ENCODE data around the gene ZNF768. TPM values are rescaled to one million over a fixed set of nuclear protein-coding genes. Genes with fewer than 3 reads are reported as not detected.

The ZNF768 gene
- total RNA-seq, 1 donor from 2014 or later, result 37.1 TPM

- H3K27ac Mint-ChIP-seq (ENCODE audit: unreplicated experiment), result no peak overlapping the region
- H3K4me1 Mint-ChIP-seq (ENCODE audit: unreplicated experiment), result no peaks in the 10 kb centered on the region
- H3K27me3 Mint-ChIP-seq (ENCODE audit: unreplicated experiment), result peaks cover 34% of the 10 kb centered on the region
- no peak for DNase-seq (ENCODE audit: extremely low spot score, unreplicated experiment)
- no peak for TF ChIP-seq CTCF (IDR thresholded peaks at IDR 0.05)
- H3K9me3 Mint-ChIP-seq (ENCODE audit: unreplicated experiment), result no peaks in the 10 kb centered on the region
- no peaks in the 10 kb centered on the region for H3K36me3 Mint-ChIP-seq (ENCODE audit: unreplicated experiment)
- no peak overlapping the region for H3K4me3 Mint-ChIP-seq (ENCODE audit: unreplicated experiment)
Observed at GRCh38 chr16:30476991-30477390, 49.4 kb downstream of the ZNF768 start.

GRCh38 chr16:30474684-30475083 is 51.7 kb downstream of the ZNF768 start:
- Mint-ChIP-seq H3K27ac (ENCODE audit: unreplicated experiment) (no peak overlapping the region), H3K4me3 (ENCODE audit: unreplicated experiment) (no peak overlapping the region), H3K27me3 (ENCODE audit: unreplicated experiment) (peaks cover 24% of the 10 kb centered on the region), H3K4me1 (ENCODE audit: unreplicated experiment) (no peaks in the 10 kb centered on the region), H3K36me3 (ENCODE audit: unreplicated experiment) (no peaks in the 10 kb centered on the region), H3K9me3 (ENCODE audit: unreplicated experiment) (no peaks in the 10 kb centered on the region)
- TF ChIP-seq CTCF (IDR thresholded peaks at IDR 0.05), result no peak
- no peak for DNase-seq (ENCODE audit: extremely low spot score, unreplicated experiment)

GRCh38 chr16:30474074-30474452 is 52.3 kb downstream of the ZNF768 start:
- H3K27ac Mint-ChIP-seq (ENCODE audit: unreplicated experiment), result no peak overlapping the region
- H3K27me3 Mint-ChIP-seq (ENCODE audit: unreplicated experiment), result peaks cover 24% of the 10 kb centered on the region
- no peak overlapping the region for H3K4me3 Mint-ChIP-seq (ENCODE audit: unreplicated experiment)
- no peaks in the 10 kb centered on the region for H3K36me3 Mint-ChIP-seq (ENCODE audit: unreplicated experiment)
- no peaks in the 10 kb centered on the region for H3K4me1 Mint-ChIP-seq (ENCODE audit: unreplicated experiment)
- no peaks in the 10 kb centered on the region for H3K9me3 Mint-ChIP-seq (ENCODE audit: unreplicated experiment)
- no peak for TF ChIP-seq CTCF (IDR thresholded peaks at IDR 0.05)
- no peak for DNase-seq (ENCODE audit: extremely low spot score, unreplicated experiment)

Small RNA genes within 50 kb of the gene (microRNA-seq; reads per million reads assigned to microRNA genes)
- gene MIR4518 (ENCODE audit: unreplicated experiment), result not detected

Other genes with a start within 250 kb of the ZNF768 start
- 65.1 and 67.4 TPM in 2 replicates for gene CD2BP2, start 171.3 kb downstream of the ZNF768 start, total RNA-seq
- gene TBC1D10B, start 156.1 kb downstream of the ZNF768 start, total RNA-seq, result 47.0 and 49.0 TPM in 2 replicates
- not detected in 2 replicates for gene MYL11, start 151.8 kb downstream of the ZNF768 start, total RNA-seq
- gene SEPTIN1, start 144.0 kb downstream of the ZNF768 start, total RNA-seq, result 1.5 and 2.0 TPM in 2 replicates
- 12.7 and 13.2 TPM in 2 replicates for gene ZNF48, start 131.1 kb downstream of the ZNF768 start, total RNA-seq
- gene ZNF771, start 119.0 kb downstream of the ZNF768 start, total RNA-seq, result 12.6 and 12.7 TPM in 2 replicates
- 26.8 and 30.3 TPM in 2 replicates for gene DCTPP1, start 96.5 kb downstream of the ZNF768 start, total RNA-seq
- gene SEPHS2, start 80.7 kb downstream of the ZNF768 start, total RNA-seq, result 41.2 and 42.5 TPM in 2 replicates
- not detected in 2 replicates for gene ITGAL, start 53.8 kb downstream of the ZNF768 start, total RNA-seq
- 4.3 and 4.8 TPM in 2 replicates for gene ZNF747, start 8.3 kb upstream of the ZNF768 start, total RNA-seq
- gene ZNF764, start 31.8 kb upstream of the ZNF768 start, total RNA-seq, result 10.1 and 12.1 TPM in 2 replicates
- 10.9 and 11.3 TPM in 2 replicates for gene ZNF688, start 45.1 kb upstream of the ZNF768 start, total RNA-seq
- gene ZNF785, start 59.1 kb upstream of the ZNF768 start, total RNA-seq, result 14.8 and 19.8 TPM in 2 replicates
- 8.8 and 9.1 TPM in 2 replicates for gene ZNF689, start 83.8 kb upstream of the ZNF768 start, total RNA-seq
- gene PRR14, start 124.4 kb upstream of the ZNF768 start, total RNA-seq, result 44.7 and 52.0 TPM in 2 replicates
- gene FBRS, start 131.9 kb upstream of the ZNF768 start, total RNA-seq, result 66.5 and 67.4 TPM in 2 replicates
- gene SRCAP, start 172.6 kb upstream of the ZNF768 start, total RNA-seq, result 69.2 and 73.5 TPM in 2 replicates
- 28.6 and 31.1 TPM in 2 replicates for gene PHKG2, start 221.9 kb upstream of the ZNF768 start, total RNA-seq
- gene CFAP119, start 235.5 kb upstream of the ZNF768 start, total RNA-seq, result 5.0 and 9.7 TPM in 2 replicates
- 116 and 118 TPM in 2 replicates for gene RNF40, start 235.8 kb upstream of the ZNF768 start, total RNA-seq